Measurements from ENCODE around the gene MMP14.
"Not testable (repeated sequence)": the region's sequence is repeated elsewhere in the genome, so short reads cannot be mapped to it uniquely, and the experiment has no call there.

Gene MMP14

GRCh38 chr14:22814941-22815713 is 21.3 kb upstream of the MMP14 start, which contains the start of gene SLC7A7:
Gene SLC7A7 (minus strand): TSS chr14:22815435. CDS start chr14:22813398, 2,037 bp downstream.
- DNase-seq, result peak; percentile 73

GRCh38 chr14:22819151-22819988 is 17.0 kb upstream of the MMP14 start:
- no peak for DNase-seq

- DNase-seq, result no peak
Observed at GRCh38 chr14:22820731-22821130, 15.7 kb upstream of the MMP14 start.

GRCh38 chr14:22821193-22822015 is 15.0 kb upstream of the MMP14 start:
- DNase-seq, result no peak

GRCh38 chr14:22822016-22822570 is 14.3 kb upstream of the MMP14 start:
- no peak for DNase-seq

- DNase-seq, result peak; percentile 34
Observed at GRCh38 chr14:22822571-22823098, 13.8 kb upstream of the MMP14 start.

- DNase-seq, result peak; percentile 58
Observed at GRCh38 chr14:22824711-22825359, 11.6 kb upstream of the MMP14 start.

- DNase-seq, result not testable (repeated sequence)
Observed at GRCh38 chr14:22829076-22829660, 7.2 kb upstream of the MMP14 start.

- peak; percentile 74 for DNase-seq
Observed at GRCh38 chr14:22829661-22830442, 6.5 kb upstream of the MMP14 start, which contains the start of gene MRPL52. Gene MRPL52 (plus strand): TSS chr14:22829887. CDS start chr14:22829913, 26 bp downstream.

GRCh38 chr14:22830443-22831010 is 5.9 kb upstream of the MMP14 start:
- DNase-seq, result no peak

- no peak for DNase-seq
Observed at GRCh38 chr14:22835505-22835904, 880 bp upstream of the MMP14 start.

- DNase-seq, result no peak
Observed at GRCh38 chr14:22837114-22837749, 847 bp downstream of the MMP14 start.

- no peak for DNase-seq
Observed at GRCh38 chr14:22837750-22838538, 1.6 kb downstream of the MMP14 start.

- peak; percentile 8 for DNase-seq
Observed at GRCh38 chr14:22838631-22839041, 2.3 kb downstream of the MMP14 start.

- no peak for DNase-seq
Observed at GRCh38 chr14:22839159-22839779, 2.9 kb downstream of the MMP14 start.

GRCh38 chr14:22841311-22841710 is 4.9 kb downstream of the MMP14 start:
- DNase-seq, result no peak

GRCh38 chr14:22841769-22842168 is 5.4 kb downstream of the MMP14 start:
- DNase-seq, result no peak

All from GF-D8 (cell line).